Trophoblast cell (in vitro differentiated cells and primary cell): ENCODE data around the gene C1D.

Experiments used
- DNase-seq, 2 donors: peaks; one replicate each; pipeline ENCODE4 v3.0.0-alpha.2; 2016
- H2AFZ ChIP-seq: 2 replicates; pipeline ENCODE4 v1.6.1; 2013; ENCODE audit warnings: low read length, moderate library complexity, mild to moderate bottlenecking; ENCODE audit not compliant: insufficient read depth, poor library complexity
- H2AK5ac ChIP-seq: 2 replicates; pipeline ENCODE4 v1.6.1; 2013; ENCODE audit warnings: mild to moderate bottlenecking, low read length
- H2BK120ac ChIP-seq: 2 replicates; pipeline ENCODE4 v1.6.1; 2013; ENCODE audit warnings: low read length, mild to moderate bottlenecking, moderate library complexity; ENCODE audit not compliant: insufficient read depth, poor library complexity
- H2BK12ac ChIP-seq: 2 replicates; pipeline ENCODE4 v1.6.1; 2013; ENCODE audit warnings: mild to moderate bottlenecking, low read length, moderate library complexity
- H2BK5ac ChIP-seq: 2 replicates; pipeline ENCODE4 v1.6.1; 2013; ENCODE audit warnings: low read length, low read depth, moderate library complexity, mild to moderate bottlenecking; ENCODE audit not compliant: poor library complexity
- H3K14ac ChIP-seq: 2 replicates; pipeline ENCODE4 v1.6.1; 2013; ENCODE audit warnings: mild to moderate bottlenecking, low read length
- H3K18ac ChIP-seq: 2 replicates; pipeline ENCODE4 v1.6.1; 2013; ENCODE audit warnings: mild to moderate bottlenecking, low read length
- H3K23ac ChIP-seq: 2 replicates; pipeline ENCODE4 v1.6.1; 2013; ENCODE audit warnings: low read length
- H3K27ac ChIP-seq: 2 replicates; pipeline ENCODE4 v1.5.1; 2013; ENCODE audit warnings: low read depth, mild to moderate bottlenecking, inconsistent platforms, low read length, moderate library complexity
- H3K27me3 ChIP-seq: 2 replicates; pipeline ENCODE4 v1.6.1; 2013; ENCODE audit warnings: inconsistent platforms, mild to moderate bottlenecking, low read length, moderate library complexity; ENCODE audit not compliant: insufficient read depth
- H3K36me3 ChIP-seq, 2 experiments: 1 replicate in 1 of 2; 2 replicates in 1 of 2; pipeline ENCODE4 v1.6.1; 2013; ENCODE audit warnings: low read length in 2 of 2, mild to moderate bottlenecking in 2 of 2, moderate library complexity in 1 of 2; ENCODE audit not compliant: insufficient read depth in 2 of 2, control insufficient read depth in 1 of 2
- H3K4ac ChIP-seq: 2 replicates; pipeline ENCODE4 v1.6.1; 2013; ENCODE audit warnings: low read depth, mild to moderate bottlenecking, low read length, moderate library complexity
- H3K4me1 ChIP-seq, 2 experiments: 1 replicate in 1 of 2; 2 replicates in 1 of 2; pipeline ENCODE4 v1.6.1; 2013; ENCODE audit warnings: low read length in 2 of 2, mild to moderate bottlenecking in 2 of 2, moderate library complexity in 1 of 2; ENCODE audit not compliant: insufficient read depth in 2 of 2, control insufficient read depth in 1 of 2
- H3K4me2 ChIP-seq: 2 replicates; pipeline ENCODE4 v1.6.1; 2013; ENCODE audit warnings: inconsistent platforms, mild to moderate bottlenecking, low read length, moderate library complexity
- H3K4me3 ChIP-seq: 2 replicates; pipeline ENCODE4 v1.5.1; 2013; ENCODE audit warnings: mild to moderate bottlenecking, low read depth, low read length, inconsistent platforms
- H3K79me1 ChIP-seq: one replicate; pipeline ENCODE4 v1.6.1; 2013; ENCODE audit warnings: low read length
- H3K79me2 ChIP-seq: 2 replicates; pipeline ENCODE4 v1.6.1; 2013; ENCODE audit warnings: low read length, mild to moderate bottlenecking; ENCODE audit not compliant: control insufficient read depth, insufficient read depth, poor library complexity
- H3K9ac ChIP-seq: 2 replicates; pipeline ENCODE4 v1.6.1; 2013; ENCODE audit warnings: mild to moderate bottlenecking, low read length
- H3K9me3 ChIP-seq: 2 replicates; pipeline ENCODE4 v1.6.1; 2013; ENCODE audit warnings: low read depth, mild to moderate bottlenecking, control low read depth, inconsistent platforms, low read length; ENCODE audit not compliant: insufficient read depth
- H4K12ac ChIP-seq: 2 replicates; pipeline ENCODE4 v1.6.1; 2013; ENCODE audit warnings: low read depth, mild to moderate bottlenecking, low read length, moderate library complexity
- H4K8ac ChIP-seq: 2 replicates; pipeline ENCODE4 v1.6.1; 2013; ENCODE audit warnings: low read depth, mild to moderate bottlenecking, low read length, moderate library complexity
- H4K91ac ChIP-seq: one replicate; pipeline ENCODE4 v1.6.1; 2013; ENCODE audit warnings: low read depth, mild to moderate bottlenecking, low read length, moderate library complexity
- WGBS: extraction: QIAGEN DNeasy Blood & Tissue Kit; methylation state at CpG from one replicate; pipeline ENCODE4 v1.1.7; 2013; ENCODE audit warnings: missing lambda C conversion rate; ENCODE audit not compliant: insufficient read length, insufficient coverage; ENCODE audit errors: extremely low coverage; 5-methylcytosine and 5-hydroxymethylcytosine counted together

Gene C1D

DNA sequence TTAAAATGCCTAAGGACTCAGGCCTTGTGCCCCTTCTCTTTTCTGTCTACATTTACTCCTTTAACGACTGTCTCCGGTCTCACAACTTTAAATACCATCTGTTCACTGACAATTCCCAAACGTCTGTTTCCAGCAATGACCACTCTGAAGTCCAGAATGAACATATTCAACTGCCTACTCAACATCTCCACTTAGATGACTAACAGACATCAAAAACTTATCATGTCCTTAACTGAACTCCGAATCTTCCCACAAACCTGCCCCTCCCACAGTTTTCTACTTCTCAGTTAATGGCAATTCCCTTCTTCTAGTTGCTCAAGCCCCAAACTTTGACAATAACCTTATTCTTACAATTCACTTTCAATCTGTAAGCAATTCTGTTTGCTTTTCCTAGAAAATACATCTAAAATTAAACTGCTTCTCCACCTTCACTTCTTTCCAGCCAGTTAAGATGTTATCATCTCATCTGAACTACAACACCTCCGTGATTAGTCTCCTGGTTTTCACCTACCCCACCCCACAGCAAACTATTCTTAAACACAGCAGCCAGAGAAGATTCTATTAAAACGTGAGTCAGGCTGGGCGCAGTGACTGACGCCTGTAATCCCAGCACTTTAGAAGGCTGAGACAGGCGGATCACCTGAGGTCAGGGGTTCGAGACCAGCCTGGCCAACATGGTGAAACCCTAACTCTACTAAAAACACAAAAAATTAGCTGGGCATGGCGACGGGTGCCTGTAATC is 2.8 kb downstream of the C1D start:
- Histone ChIP-seq H3K4me3 (no peak overlapping the region), H3K79me2 (peaks cover 4% of the 10 kb centered on the region), H3K9me3 (no peaks in the 10 kb centered on the region), H3K14ac (no peak overlapping the region), H2BK120ac (no peak overlapping the region), H2AK5ac (no peak overlapping the region), H3K79me1 (peaks cover 4% of the 10 kb centered on the region), H3K4me2 (no peak overlapping the region), H3K18ac (no peak overlapping the region), H3K36me3 (no peaks in the 10 kb centered on the region), H3K23ac (no peak overlapping the region), H3K27me3 (no peaks in the 10 kb centered on the region), H2BK12ac (no peak overlapping the region), H3K4me1 (no peaks in the 10 kb centered on the region), H4K12ac (no peak overlapping the region), H3K4ac (no peak overlapping the region), H4K8ac (no peak overlapping the region), H4K91ac (no peak overlapping the region), H2BK5ac (no peak overlapping the region), H3K9ac (no peak overlapping the region), H3K27ac (no peak overlapping the region), H2AFZ (no peak overlapping the region)
- no peak for DNase-seq
- no CpG with 5 or more reads among the region's 12 CpGs for WGBS

DNA sequence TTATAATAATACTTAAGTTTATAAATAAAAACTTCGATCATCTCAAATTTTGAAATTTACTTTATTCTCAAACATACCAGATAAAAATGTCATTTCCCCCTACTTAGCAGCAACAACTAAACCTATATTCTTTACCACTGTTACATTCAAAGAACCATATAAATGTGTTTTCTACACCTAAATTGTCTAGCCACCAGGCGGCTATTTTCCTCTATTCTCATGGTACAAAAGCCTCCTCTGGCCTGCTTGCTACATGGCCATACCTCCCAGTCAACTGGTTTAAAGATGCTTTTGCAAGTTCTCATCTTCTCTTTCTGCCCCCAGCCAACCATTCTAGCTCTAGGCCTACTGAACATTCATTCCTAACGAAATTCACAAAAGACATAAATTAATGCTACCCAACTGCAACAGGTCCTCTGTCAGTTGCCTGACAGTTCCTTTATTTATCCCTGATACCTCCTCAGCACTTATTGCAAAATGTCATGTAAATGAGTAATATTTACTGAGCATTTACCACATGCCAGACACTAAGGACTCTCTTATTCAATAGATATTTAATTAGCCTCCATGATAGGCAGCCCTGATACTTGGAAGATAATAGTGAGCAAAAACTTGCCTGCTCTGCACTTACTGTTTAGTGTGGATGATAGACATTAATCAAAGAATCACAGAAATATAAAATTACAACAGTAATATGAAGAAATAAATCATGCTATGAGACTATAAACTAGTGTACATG is 5.0 kb downstream of the C1D start:
- no peaks in the 10 kb centered on the region for H3K27me3 ChIP-seq
- no peak overlapping the region for H3K9ac ChIP-seq
- no peak for DNase-seq
- H3K36me3 ChIP-seq: no peaks in the 10 kb centered on the region
- no peak overlapping the region for H4K12ac ChIP-seq
- no peak overlapping the region for H4K8ac ChIP-seq
- H3K4ac ChIP-seq: no peak overlapping the region
- no peak overlapping the region for H2BK120ac ChIP-seq
- no peak overlapping the region for H3K23ac ChIP-seq
- no peak overlapping the region for H2BK5ac ChIP-seq
- peaks cover 4% of the 10 kb centered on the region for H3K79me2 ChIP-seq
- no peak overlapping the region for H3K4me2 ChIP-seq
- no peak overlapping the region for H2BK12ac ChIP-seq
- no peaks in the 10 kb centered on the region for H3K4me1 ChIP-seq
- WGBS: no CpG with 5 or more reads among the region's 3 CpGs
- no peak overlapping the region for H2AFZ ChIP-seq
- no peak overlapping the region for H3K14ac ChIP-seq
- no peak overlapping the region for H3K27ac ChIP-seq
- no peaks in the 10 kb centered on the region for H3K9me3 ChIP-seq
- no peak overlapping the region for H3K4me3 ChIP-seq
- peaks cover 4% of the 10 kb centered on the region for H3K79me1 ChIP-seq
- H3K18ac ChIP-seq: no peak overlapping the region
- no peak overlapping the region for H2AK5ac ChIP-seq
- H4K91ac ChIP-seq: no peak overlapping the region

DNA sequence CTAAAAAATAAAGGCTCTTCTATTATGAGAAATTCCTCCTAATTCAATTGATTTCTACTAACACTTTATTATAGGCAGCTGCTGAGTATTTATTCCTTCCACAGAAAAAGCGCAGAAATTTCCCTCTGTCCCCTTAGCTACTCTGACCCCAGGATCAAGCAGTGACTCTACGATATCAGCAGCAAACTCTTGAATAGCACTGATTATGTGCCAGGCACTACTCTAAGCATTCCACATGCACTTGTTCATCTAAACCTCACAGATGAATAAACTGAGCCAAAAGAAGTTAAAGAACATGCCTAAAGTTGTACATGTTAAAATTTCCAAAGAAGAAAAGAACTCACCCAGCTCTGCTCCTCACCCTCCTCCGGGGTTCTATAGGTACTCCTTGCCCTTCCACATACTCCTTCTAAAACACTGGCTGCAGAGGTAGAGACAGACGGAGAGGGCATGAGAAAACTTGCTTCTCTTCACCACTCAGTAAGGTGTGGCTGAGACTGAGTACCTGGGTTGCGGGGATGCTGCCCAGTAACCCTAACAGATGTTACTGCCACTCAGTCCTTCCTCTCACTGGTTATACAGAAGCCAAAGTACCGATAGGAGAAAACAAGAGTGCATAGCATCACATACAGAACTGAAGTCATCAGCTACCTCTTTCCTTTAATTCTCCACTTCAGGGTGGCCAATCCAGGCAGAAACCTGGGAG is 9.9 kb downstream of the C1D start:
- no peaks in the 10 kb centered on the region for H3K27me3 ChIP-seq

DNA sequence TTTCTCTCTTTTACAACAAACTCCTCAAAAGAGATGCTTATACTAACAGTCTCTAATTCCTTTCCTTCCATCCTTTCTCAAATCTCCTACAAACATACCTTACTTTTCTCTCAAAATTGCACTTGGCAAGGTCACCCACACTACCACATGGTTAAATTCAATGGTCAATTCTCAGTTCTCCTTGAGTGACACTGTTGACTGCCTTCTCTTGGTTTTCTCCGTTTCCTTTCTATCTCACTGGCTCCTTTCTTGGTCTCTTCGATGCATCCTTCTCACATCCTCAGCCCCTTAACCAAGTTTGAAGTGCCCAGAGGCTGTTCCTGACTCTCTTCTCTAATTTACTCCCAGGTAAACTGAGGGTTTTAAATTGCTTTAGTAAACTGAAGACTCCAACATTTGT is 12.5 kb downstream of the C1D start:
- H4K91ac ChIP-seq: no peak overlapping the region
- H4K12ac ChIP-seq: no peak overlapping the region
- no peak overlapping the region for H2BK5ac ChIP-seq
- H2BK120ac ChIP-seq: no peak overlapping the region
- no peak overlapping the region for H3K9ac ChIP-seq
- no peak overlapping the region for H3K27ac ChIP-seq
- H3K14ac ChIP-seq: no peak overlapping the region
- no peaks in the 10 kb centered on the region for H3K27me3 ChIP-seq
- H3K4me3 ChIP-seq: no peak overlapping the region
- no peak overlapping the region for H4K8ac ChIP-seq
- H2AK5ac ChIP-seq: no peak overlapping the region
- no peak overlapping the region for H2AFZ ChIP-seq
- no peaks in the 10 kb centered on the region for H3K36me3 ChIP-seq
- H3K18ac ChIP-seq: no peak overlapping the region
- no peak overlapping the region for H3K4ac ChIP-seq
- H3K79me2 ChIP-seq: no peaks in the 10 kb centered on the region
- no peak overlapping the region for H2BK12ac ChIP-seq
- H3K4me2 ChIP-seq: no peak overlapping the region
- H3K9me3 ChIP-seq: no peaks in the 10 kb centered on the region
- H3K4me1 ChIP-seq: no peaks in the 10 kb centered on the region
- DNase-seq: no peak
- H3K79me1 ChIP-seq: no peaks in the 10 kb centered on the region
- no CpG with 5 or more reads among the region's 2 CpGs for WGBS
- no peak overlapping the region for H3K23ac ChIP-seq

More for the DNA sequence above, 9.9 kb downstream of the C1D start:
- H4K8ac ChIP-seq: no peak overlapping the region
- no peak overlapping the region for H3K14ac ChIP-seq
- no peak overlapping the region for H3K4me2 ChIP-seq
- no peak overlapping the region for H2AK5ac ChIP-seq
- no peak overlapping the region for H2BK120ac ChIP-seq
- DNase-seq: no peak
- no peak overlapping the region for H4K91ac ChIP-seq
- no peak overlapping the region for H3K23ac ChIP-seq
- no peak overlapping the region for H3K18ac ChIP-seq
- H4K12ac ChIP-seq: no peak overlapping the region
- H3K4ac ChIP-seq: no peak overlapping the region
- no peaks in the 10 kb centered on the region for H3K9me3 ChIP-seq
- H3K79me2 ChIP-seq: no peaks in the 10 kb centered on the region
- H3K4me3 ChIP-seq: no peak overlapping the region
- H3K27ac ChIP-seq: no peak overlapping the region
- H3K4me1 ChIP-seq: no peaks in the 10 kb centered on the region
- no peak overlapping the region for H2AFZ ChIP-seq
- no CpG with 5 or more reads among the region's 6 CpGs for WGBS
- no peaks in the 10 kb centered on the region for H3K36me3 ChIP-seq
- no peak overlapping the region for H2BK5ac ChIP-seq
- no peak overlapping the region for H2BK12ac ChIP-seq
- H3K79me1 ChIP-seq: no peaks in the 10 kb centered on the region
- H3K9ac ChIP-seq: no peak overlapping the region
